Neural cell (in vitro differentiated cells): ENCODE data around the gene HPS6. TPM values are rescaled to one million over a fixed set of nuclear protein-coding genes. Genes with fewer than 3 reads are reported as not detected.

Experiments used
- H2AFZ ChIP-seq: fragments of 200-600, 300-800 bp; sonication (generic), shearing (Covaris generic); 2 replicates; pipeline ENCODE4 v1.6.0; 2014; ENCODE audit warnings: low read depth, mild to moderate bottlenecking, antibody characterized with exemption, low read length, moderate library complexity
- H3F3A ChIP-seq: fragments of 200-600 bp; shearing (Covaris generic); 2 replicates; pipeline ENCODE4 v1.6.1; 2016; ENCODE audit warnings: mild to moderate bottlenecking, moderate library complexity, mixed read lengths, antibody characterized with exemption, low read length; ENCODE audit not compliant: insufficient read depth, poor library complexity, severe bottlenecking
- H3K27ac ChIP-seq: fragments of 200-600, 300-800 bp; sonication (generic), shearing (Covaris generic); 2 replicates; pipeline ENCODE4 v1.5.1; 2014; ENCODE audit warnings: mild to moderate bottlenecking, low read length, moderate library complexity
- H3K27me3 ChIP-seq: fragments of 300-800, 200-600 bp; sonication (generic), shearing (Covaris generic); 2 replicates; pipeline ENCODE4 v1.6.0; 2014; ENCODE audit warnings: mild to moderate bottlenecking, low read depth, low read length, moderate library complexity; ENCODE audit not compliant: insufficient read depth
- H3K36me3 ChIP-seq: fragments of 300-800, 200-600 bp; sonication (generic), shearing (Covaris generic); 2 replicates; pipeline ENCODE4 v1.5.1; 2014; ENCODE audit warnings: mild to moderate bottlenecking, antibody characterized with exemption, low read length, moderate library complexity; ENCODE audit not compliant: insufficient read depth
- H3K4me2 ChIP-seq: fragments of 300-800, 200-600 bp; sonication (generic), shearing (Covaris generic); 2 replicates; pipeline ENCODE4 v1.6.0; 2014; ENCODE audit warnings: mild to moderate bottlenecking, low read length
- H3K4me3 ChIP-seq: fragments of 300-800, 200-600 bp; sonication (generic), shearing (Covaris generic); 2 replicates; pipeline ENCODE4 v1.5.1; 2014; ENCODE audit warnings: mild to moderate bottlenecking, low read length, moderate library complexity
- H3K79me2 ChIP-seq: fragments of 200-600 bp; shearing (Covaris generic); replicated peaks from 2 replicates; pipeline ENCODE4 v1.6.0; 2014; ENCODE audit warnings: mild to moderate bottlenecking, low read length, moderate library complexity; ENCODE audit not compliant: insufficient read depth
- H3K9ac ChIP-seq: fragments of 300-800, 200-600 bp; sonication (generic), shearing (Covaris generic); 2 replicates; pipeline ENCODE4 v1.6.1; 2016; ENCODE audit warnings: mild to moderate bottlenecking, low read length, mixed read lengths
- H3K9me2 ChIP-seq: fragments of 200-600 bp; shearing (Covaris generic); 2 replicates; pipeline ENCODE4 v1.6.1; 2016; ENCODE audit warnings: mild to moderate bottlenecking, low read length, mixed read lengths; ENCODE audit not compliant: insufficient read depth
- H3K9me3 ChIP-seq: fragments of 200-600, 300-800 bp; sonication (generic), shearing (Covaris generic); 2 replicates; pipeline ENCODE4 v1.6.1; 2016; ENCODE audit warnings: mild to moderate bottlenecking, mixed run types, low read length, moderate library complexity, mixed read lengths
- H4K20me1 ChIP-seq: fragments of 200-600 bp; shearing (Covaris generic); 2 replicates; pipeline ENCODE4 v1.6.1; 2016; ENCODE audit warnings: mild to moderate bottlenecking, mixed run types; ENCODE audit not compliant: insufficient read depth
- CTCF ChIP-seq: fragments of 450-650 bp; IDR thresholded peaks from 2 replicates; pipeline ENCODE4 v1.5.1; 2014; ENCODE audit warnings: antibody characterized with exemption, mild to moderate bottlenecking, moderate library complexity; ENCODE audit not compliant: poor library complexity, severe bottlenecking
- EP300 ChIP-seq: fragments of 450-650 bp; conservative IDR thresholded peaks from 2 replicates; pipeline ENCODE4 v1.6.1; 2014; ENCODE audit warnings: antibody characterized with exemption, mild to moderate bottlenecking, moderate library complexity; ENCODE audit not compliant: poor library complexity, severe bottlenecking
- EZH2 ChIP-seq: fragments of 200-600, 300-800 bp; shearing (Covaris generic), sonication (generic); IDR thresholded peaks from 2 replicates; pipeline ENCODE4 v1.6.1; 2014; ENCODE audit warnings: antibody characterized with exemption, low read length, borderline replicate concordance, mild to moderate bottlenecking; ENCODE audit not compliant: insufficient read depth, poor library complexity, severe bottlenecking
- MXI1 ChIP-seq: fragments of 450-650 bp; conservative IDR thresholded peaks from 2 replicates; pipeline ENCODE4 v1.6.1; 2014; ENCODE audit warnings: antibody characterized with exemption, mild to moderate bottlenecking; ENCODE audit not compliant: poor library complexity, severe bottlenecking
- POLR2AphosphoS5 ChIP-seq: IDR thresholded peaks from 2 replicates; pipeline ENCODE4 v1.6.1; 2012
- RAD21 ChIP-seq: fragments of 450-650 bp; conservative IDR thresholded peaks from 2 replicates; pipeline ENCODE4 v1.6.1; 2014; ENCODE audit warnings: antibody characterized with exemption, mild to moderate bottlenecking, moderate library complexity
- REST ChIP-seq: IDR thresholded peaks from 2 replicates; pipeline ENCODE4 v1.6.1; 2012; ENCODE audit warnings: borderline replicate concordance
- SMC3 ChIP-seq: fragments of 450-650 bp; conservative IDR thresholded peaks from 2 replicates; pipeline ENCODE4 v1.6.1; 2014; ENCODE audit warnings: antibody characterized with exemption, mild to moderate bottlenecking, moderate library complexity; ENCODE audit not compliant: poor library complexity
- TAF1 ChIP-seq: IDR thresholded peaks from 2 replicates; pipeline ENCODE4 v1.6.1; 2012; ENCODE audit warnings: low read depth
- polyA plus RNA-seq: library from polyadenylated mRNA; depleted of rRNA; stranded (reverse); fragments of >200 nt; gene quantifications from 2 replicates; pipeline ENCODE4 v1.2.3, GENCODE V29; 2014

Gene HPS6
- polyA plus RNA-seq, 1 donor from 2014 or later: 9.6 TPM

- Histone ChIP-seq H3K4me3 (peak within 1 kb of the TSS; percentile 98), H3K27ac (peak within 1 kb of the TSS; percentile 81), H3K9me2 (no peaks in the 10 kb centered on the region), H2AFZ (peak within 1 kb of the TSS; percentile 93), H3K9me3 (no peaks in the 10 kb centered on the region), H3F3A (no peaks in the 10 kb centered on the region), H3K27me3 (no peaks in the 10 kb centered on the region), H3K79me2 (peaks cover 44% of the 10 kb centered on the region), H4K20me1 (no peaks in the 10 kb centered on the region), H3K9ac (peak within 1 kb of the TSS; percentile 90), H3K4me2 (peak within 1 kb of the TSS; percentile 97), H3K36me3 (no peaks in the 10 kb centered on the region)
- TF ChIP-seq CTCF: no peak
- TF ChIP-seq SMC3: no peak
- TF ChIP-seq REST: no peak
- TF ChIP-seq TAF1: no peak
- peak; percentile 66 for TF ChIP-seq EP300
- peak; percentile 71 for TF ChIP-seq MXI1
- no peak for TF ChIP-seq EZH2
- peak; percentile 91 for TF ChIP-seq POLR2AphosphoS5
- TF ChIP-seq RAD21: no peak
Measured at GRCh38 chr10:102055647-102056419, 9.3 kb upstream of the HPS6 start, which contains the start of gene ARMH3. Gene ARMH3, minus strand, starts transcription at chr10:102056173. Its CDS starts 16,059 bp downstream, at chr10:102040114.

GRCh38 chr10:102059987-102060386 lies 5.2 kb upstream of the HPS6 start:
- H3K9ac ChIP-seq: no peak overlapping the region
- TF ChIP-seq REST (no peak), MXI1 (no peak)
- H3K4me3 ChIP-seq: no peak overlapping the region
- H3K9me3 ChIP-seq: no peaks in the 10 kb centered on the region
- H3F3A ChIP-seq: no peaks in the 10 kb centered on the region
- no peak overlapping the region for H2AFZ ChIP-seq
- H3K36me3 ChIP-seq: no peaks in the 10 kb centered on the region
- H3K27ac ChIP-seq: no peak overlapping the region
- H3K4me2 ChIP-seq: no peak overlapping the region
- peaks cover 7% of the 10 kb centered on the region for H3K79me2 ChIP-seq
- no peaks in the 10 kb centered on the region for H4K20me1 ChIP-seq
- no peaks in the 10 kb centered on the region for H3K27me3 ChIP-seq
- H3K9me2 ChIP-seq: no peaks in the 10 kb centered on the region
